ENCODE data around the gene PSMD1. TPM values are rescaled to one million over a fixed set of nuclear protein-coding genes. Genes with fewer than 3 reads are reported as not detected.
A peak's percentile ranks its signal among the peaks of the same experiment; 100 is the strongest.

PSMD1 gene
- total RNA-seq, 1 donor from 2014 or later: 132 TPM

DNA sequence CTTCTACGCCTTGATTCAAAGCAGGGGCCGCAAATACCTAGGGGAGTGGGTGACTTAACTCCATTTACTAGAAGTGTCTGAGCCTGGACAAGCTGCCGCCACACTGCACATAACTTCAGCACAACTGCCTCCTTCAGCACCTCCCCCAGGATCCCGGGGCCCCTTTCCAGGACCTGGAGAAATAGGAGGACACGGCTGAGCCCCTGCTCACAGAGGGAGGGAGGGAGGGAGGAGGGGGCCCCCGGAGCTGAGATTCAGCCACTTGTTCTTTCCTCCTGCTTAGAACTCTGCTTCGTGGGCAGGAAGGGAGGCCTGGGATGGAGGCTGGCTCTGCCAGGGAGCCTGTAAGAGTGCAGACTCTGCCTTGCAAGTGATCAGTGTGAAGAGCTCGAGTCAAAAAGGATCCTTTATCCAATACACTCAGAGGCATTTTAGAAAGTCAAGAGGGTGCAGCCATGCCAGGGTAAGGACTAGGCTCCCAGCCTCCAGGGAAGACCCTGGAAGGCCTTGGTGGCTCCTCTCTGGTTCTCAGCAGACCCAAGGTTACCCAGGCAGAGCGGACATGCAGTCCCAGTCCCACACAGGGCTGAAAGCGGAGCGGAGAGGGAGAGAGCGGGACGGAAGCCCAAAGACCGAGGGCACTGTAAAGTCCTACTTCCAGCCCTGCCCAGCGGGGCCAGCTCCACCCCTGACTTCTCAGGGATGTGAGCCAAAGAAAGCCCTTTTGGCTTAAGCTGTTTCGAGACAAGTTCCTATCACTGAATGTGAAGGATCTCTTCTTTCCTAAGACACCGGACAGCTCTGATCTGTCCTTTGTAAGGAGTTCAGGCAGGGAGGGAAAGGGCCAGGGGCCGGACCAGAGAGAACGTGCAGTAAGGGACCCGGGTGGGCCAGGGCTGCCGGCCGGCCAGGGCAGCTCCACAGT is 133.2 kb downstream of the PSMD1 start:
- peak; percentile 61 for DNase-seq (ENCODE audit: low spot score)
- Histone ChIP-seq H3K4me1 (peaks cover 21% of the 10 kb centered on the region), H3K27ac (peak overlapping the region; percentile 86), H3K79me2 (ENCODE audit: low read depth) (no peaks in the 10 kb centered on the region), H3F3A (ENCODE audit: low read depth) (peaks cover 33% of the 10 kb centered on the region), H3K36me3 (no peaks in the 10 kb centered on the region), H4K20me1 (ENCODE audit: low read depth) (no peaks in the 10 kb centered on the region), H3K9ac (no peak overlapping the region), H3K4me3 (peak overlapping the region; percentile 37), H2AFZ (replicated peaks) (peak overlapping the region; percentile 100), H3K27me3 (no peaks in the 10 kb centered on the region), H3K9me3 (ENCODE audit: low read depth) (no peaks in the 10 kb centered on the region), H3K4me2 (peak overlapping the region; percentile 77)
- TF ChIP-seq, protein P1, sequence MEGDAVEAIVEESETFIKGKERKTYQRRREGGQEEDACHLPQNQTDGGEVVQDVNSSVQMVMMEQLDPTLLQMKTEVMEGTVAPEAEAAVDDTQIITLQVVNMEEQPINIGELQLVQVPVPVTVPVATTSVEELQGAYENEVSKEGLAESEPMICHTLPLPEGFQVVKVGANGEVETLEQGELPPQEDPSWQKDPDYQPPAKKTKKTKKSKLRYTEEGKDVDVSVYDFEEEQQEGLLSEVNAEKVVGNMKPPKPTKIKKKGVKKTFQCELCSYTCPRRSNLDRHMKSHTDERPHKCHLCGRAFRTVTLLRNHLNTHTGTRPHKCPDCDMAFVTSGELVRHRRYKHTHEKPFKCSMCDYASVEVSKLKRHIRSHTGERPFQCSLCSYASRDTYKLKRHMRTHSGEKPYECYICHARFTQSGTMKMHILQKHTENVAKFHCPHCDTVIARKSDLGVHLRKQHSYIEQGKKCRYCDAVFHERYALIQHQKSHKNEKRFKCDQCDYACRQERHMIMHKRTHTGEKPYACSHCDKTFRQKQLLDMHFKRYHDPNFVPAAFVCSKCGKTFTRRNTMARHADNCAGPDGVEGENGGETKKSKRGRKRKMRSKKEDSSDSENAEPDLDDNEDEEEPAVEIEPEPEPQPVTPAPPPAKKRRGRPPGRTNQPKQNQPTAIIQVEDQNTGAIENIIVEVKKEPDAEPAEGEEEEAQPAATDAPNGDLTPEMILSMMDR (IDR thresholded peaks at IDR 0.05): no peak
- TF ChIP-seq EZH2 (IDR thresholded peaks at IDR 0.05): no peak
- TF ChIP-seq EZH2phosphoT487 (IDR thresholded peaks at IDR 0.05): no peak
- Mint-ChIP-seq H3K4me3 (no peak overlapping the region), H3K27ac (peak overlapping the region; percentile 90), H3K4me1 (peaks cover 10% of the 10 kb centered on the region), H3K9me3 (no peaks in the 10 kb centered on the region), H3K36me3 (no peaks in the 10 kb centered on the region), H3K27me3 (ENCODE audit: insufficient read depth, low read depth) (no peaks in the 10 kb centered on the region)

DNA sequence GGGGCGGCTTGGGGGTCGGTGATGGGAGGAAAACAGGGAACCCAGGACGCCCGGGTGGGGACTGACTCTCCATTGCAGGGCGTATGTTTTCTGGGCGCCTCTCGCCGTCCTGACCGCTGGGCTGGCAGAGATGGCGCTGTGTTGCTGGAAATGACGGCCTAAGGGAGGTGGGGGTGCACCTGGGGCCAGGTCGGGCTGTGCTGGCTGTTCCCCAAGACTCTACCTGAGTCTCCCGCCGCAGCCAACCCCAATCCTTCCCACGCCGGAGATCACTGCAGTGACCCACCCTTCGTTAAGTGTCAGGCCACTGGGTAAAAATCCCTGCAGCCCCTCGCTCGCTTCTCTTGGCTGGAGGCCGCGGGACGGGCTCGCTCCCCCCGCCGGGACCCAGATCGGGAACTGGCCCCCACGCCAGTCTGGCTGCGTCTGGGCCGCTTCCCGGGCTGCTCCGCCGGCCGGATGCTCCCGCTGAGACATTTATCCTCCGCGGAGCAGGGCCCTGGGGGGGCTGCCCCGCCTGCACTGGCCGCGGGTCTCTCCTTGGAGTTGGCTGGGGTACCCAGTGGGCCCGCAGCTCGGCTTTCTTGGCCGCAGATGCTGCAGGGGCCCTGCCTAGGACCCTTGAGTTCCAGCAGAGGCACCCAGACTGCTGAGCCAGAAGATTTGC is 134.0 kb downstream of the PSMD1 start:
- Mint-ChIP-seq H3K4me3 (no peak overlapping the region), H3K27ac (no peak overlapping the region), H3K36me3 (no peaks in the 10 kb centered on the region), H3K9me3 (no peaks in the 10 kb centered on the region), H3K27me3 (ENCODE audit: insufficient read depth, low read depth) (no peaks in the 10 kb centered on the region), H3K4me1 (peaks cover 10% of the 10 kb centered on the region)
- peak overlapping the region; percentile 86 for H3K27ac ChIP-seq
- DNase-seq (ENCODE audit: low spot score): peak; percentile 66
- H3F3A ChIP-seq (ENCODE audit: low read depth): peaks cover 33% of the 10 kb centered on the region
- no peak overlapping the region for H3K9ac ChIP-seq
- H3K4me1 ChIP-seq: peaks cover 21% of the 10 kb centered on the region
- H3K79me2 ChIP-seq (ENCODE audit: low read depth): no peaks in the 10 kb centered on the region
- TF ChIP-seq, protein P1 (IDR thresholded peaks at IDR 0.05): peak; percentile 44
- no peak for TF ChIP-seq EZH2 (IDR thresholded peaks at IDR 0.05)
- H2AFZ ChIP-seq (replicated peaks): peak overlapping the region; percentile 100
- peak overlapping the region; percentile 37 for H3K4me3 ChIP-seq
- H4K20me1 ChIP-seq (ENCODE audit: low read depth): no peaks in the 10 kb centered on the region
- no peaks in the 10 kb centered on the region for H3K27me3 ChIP-seq
- H3K9me3 ChIP-seq (ENCODE audit: low read depth): no peaks in the 10 kb centered on the region
- no peaks in the 10 kb centered on the region for H3K36me3 ChIP-seq
- peak overlapping the region; percentile 77 for H3K4me2 ChIP-seq

DNA sequence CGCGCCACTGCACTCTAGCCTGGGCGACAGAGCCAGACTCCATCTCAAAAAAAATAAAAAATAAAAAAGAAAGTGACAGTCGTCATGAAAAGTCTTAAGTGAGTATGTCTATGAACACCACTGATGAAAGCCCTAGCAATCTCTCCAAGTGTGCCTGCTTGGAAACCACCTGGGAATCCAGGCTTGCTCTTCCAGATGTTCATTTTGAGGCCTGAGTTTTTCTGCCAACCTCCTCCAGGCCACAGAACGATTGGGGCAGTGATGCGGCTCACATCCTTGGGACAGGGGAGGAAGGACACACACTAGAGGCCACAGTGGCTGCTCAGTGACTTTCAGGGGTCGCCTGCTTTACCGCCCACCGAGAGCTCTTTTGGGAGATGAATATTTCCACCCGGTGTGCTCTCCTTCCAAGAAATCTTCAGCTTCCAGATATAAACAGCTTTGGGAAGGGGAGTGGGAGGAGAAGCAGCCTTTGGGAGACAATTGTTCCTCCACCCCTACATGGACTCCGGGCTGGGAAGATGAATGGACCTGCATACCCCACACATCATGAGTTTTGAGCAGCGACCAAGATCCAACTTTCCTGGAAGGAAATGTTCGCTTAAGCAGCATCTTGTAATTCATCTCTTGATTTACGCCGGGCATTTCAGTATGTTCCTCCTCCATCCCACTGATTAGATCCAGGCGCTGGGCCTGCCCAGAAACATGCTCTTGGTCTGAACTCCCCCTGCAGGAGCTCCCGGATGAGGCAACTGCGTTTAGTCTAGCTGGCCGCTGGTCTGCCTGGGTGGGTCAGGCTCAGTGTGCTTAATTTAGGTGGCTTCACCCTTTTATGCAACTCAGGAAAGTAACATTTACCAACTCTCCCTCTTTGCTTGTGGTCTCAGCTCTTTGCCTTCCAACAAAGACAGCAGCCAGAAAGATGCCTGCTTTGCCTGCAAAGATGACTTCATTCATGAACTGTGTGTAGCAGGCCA is 135.5 kb downstream of the PSMD1 start:
- H3K9me3 ChIP-seq (ENCODE audit: low read depth): no peaks in the 10 kb centered on the region
- Mint-ChIP-seq H3K27ac (no peak overlapping the region), H3K27me3 (ENCODE audit: insufficient read depth, low read depth) (peaks cover 4% of the 10 kb centered on the region), H3K9me3 (peaks cover 2% of the 10 kb centered on the region), H3K36me3 (no peaks in the 10 kb centered on the region), H3K4me1 (peaks cover 10% of the 10 kb centered on the region), H3K4me3 (no peak overlapping the region)
- no peak overlapping the region for H3K4me3 ChIP-seq
- no peaks in the 10 kb centered on the region for H4K20me1 ChIP-seq (ENCODE audit: low read depth)
- no peak overlapping the region for H3K9ac ChIP-seq
- no peaks in the 10 kb centered on the region for H3K79me2 ChIP-seq (ENCODE audit: low read depth)
- peak; percentile 84 for DNase-seq (ENCODE audit: low spot score)
- H3K4me1 ChIP-seq: peaks cover 21% of the 10 kb centered on the region
- peaks cover 33% of the 10 kb centered on the region for H3F3A ChIP-seq (ENCODE audit: low read depth)
- H3K4me2 ChIP-seq: peak overlapping the region; percentile 8
- H3K27ac ChIP-seq: no peak overlapping the region
- H3K36me3 ChIP-seq: no peaks in the 10 kb centered on the region
- H3K27me3 ChIP-seq: no peaks in the 10 kb centered on the region
- peak overlapping the region; percentile 99 for H2AFZ ChIP-seq (replicated peaks)
- TF ChIP-seq, protein P1 (IDR thresholded peaks at IDR 0.05): peak; percentile 73
- TF ChIP-seq EZH2phosphoT487 (IDR thresholded peaks at IDR 0.05) (no peak), EZH2 (IDR thresholded peaks at IDR 0.05) (no peak)

All from neural progenitor cell (in vitro differentiated cells).